Endothelial cell of umbilical vein (primary cell): ENCODE results near the gene SLC39A13.

Experiments
- JUN ChIP-seq: IDR thresholded peaks from 2 replicates; pipeline ENCODE4 v1.6.1; 2011; ENCODE audit warnings: borderline replicate concordance, low read depth; ENCODE audit not compliant: insufficient read length, insufficient read depth
- TF ChIP-seq, protein P1 (sequence below), 2 donors: IDR thresholded peaks; 1 replicate in 1 of 2; 2 replicates in 1 of 2; pipeline ENCODE4 v1.5.1; 2011; ENCODE audit warnings: low read length in 2 of 2, mild to moderate bottlenecking in 2 of 2, moderate library complexity in 2 of 2, control low read depth in 1 of 2, inconsistent platforms in 1 of 2, low read depth in 1 of 2; ENCODE audit not compliant: insufficient read depth in 1 of 2; ENCODE audit errors: extremely low read depth in 1 of 2

DNA sequence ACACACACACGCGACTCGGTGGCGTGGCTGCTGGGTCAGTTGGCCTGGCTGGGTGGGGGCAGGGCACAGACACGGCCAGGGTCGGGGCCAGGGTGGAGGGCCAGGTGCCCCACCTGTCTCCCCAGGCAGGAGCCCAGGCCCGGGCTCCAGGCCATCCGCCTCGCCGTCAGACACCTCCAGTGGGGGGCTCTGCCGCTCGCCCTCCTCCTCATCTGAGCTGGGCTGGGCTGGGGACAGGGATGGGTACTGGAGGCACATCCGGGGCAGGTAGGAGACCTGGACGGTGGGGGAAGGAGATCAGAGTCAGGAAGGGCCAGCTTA, 49.7 kb upstream of the SLC39A13 start:
- TF ChIP-seq, protein P1, sequence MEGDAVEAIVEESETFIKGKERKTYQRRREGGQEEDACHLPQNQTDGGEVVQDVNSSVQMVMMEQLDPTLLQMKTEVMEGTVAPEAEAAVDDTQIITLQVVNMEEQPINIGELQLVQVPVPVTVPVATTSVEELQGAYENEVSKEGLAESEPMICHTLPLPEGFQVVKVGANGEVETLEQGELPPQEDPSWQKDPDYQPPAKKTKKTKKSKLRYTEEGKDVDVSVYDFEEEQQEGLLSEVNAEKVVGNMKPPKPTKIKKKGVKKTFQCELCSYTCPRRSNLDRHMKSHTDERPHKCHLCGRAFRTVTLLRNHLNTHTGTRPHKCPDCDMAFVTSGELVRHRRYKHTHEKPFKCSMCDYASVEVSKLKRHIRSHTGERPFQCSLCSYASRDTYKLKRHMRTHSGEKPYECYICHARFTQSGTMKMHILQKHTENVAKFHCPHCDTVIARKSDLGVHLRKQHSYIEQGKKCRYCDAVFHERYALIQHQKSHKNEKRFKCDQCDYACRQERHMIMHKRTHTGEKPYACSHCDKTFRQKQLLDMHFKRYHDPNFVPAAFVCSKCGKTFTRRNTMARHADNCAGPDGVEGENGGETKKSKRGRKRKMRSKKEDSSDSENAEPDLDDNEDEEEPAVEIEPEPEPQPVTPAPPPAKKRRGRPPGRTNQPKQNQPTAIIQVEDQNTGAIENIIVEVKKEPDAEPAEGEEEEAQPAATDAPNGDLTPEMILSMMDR (IDR thresholded peaks at IDR 0.05; ENCODE audit: extremely low read depth in 1 of 2, insufficient read depth in 1 of 2, low read depth in 1 of 2, low read length in 2 of 2), result no peak
- no peak for TF ChIP-seq JUN
